Activated CD4-positive, alpha-beta T cell treated with anti-CD3 and anti-CD28 coated beads, Interleukin-2, amount 50 U/mL, for 48 hours (primary cell): ENCODE data around the gene KRT40.

Experiments
- DNase-seq, 2 experiments: peaks; one replicate each; pipeline ENCODE4 v3.0.0-alpha.2; 2020

KRT40 gene

GRCh38 chr17:40950176-40950575, 34.0 kb downstream of the KRT40 start:
- DNase-seq, result no peak

- DNase-seq, result no peak
These were observed 34.7 kb downstream of the KRT40 start for GRCh38 chr17:40949418-40949817.

GRCh38 chr17:40947929-40948328, 36.2 kb downstream of the KRT40 start:
- no peak for DNase-seq

- DNase-seq, result no peak
These were observed 38.7 kb downstream of the KRT40 start for GRCh38 chr17:40945414-40945813.

- DNase-seq, result no peak
These were observed 39.6 kb downstream of the KRT40 start for GRCh38 chr17:40944531-40944930.

- no peak for DNase-seq
These were observed 41.6 kb downstream of the KRT40 start for GRCh38 chr17:40942553-40942952.

- no peak for DNase-seq
These were observed 43.9 kb downstream of the KRT40 start for GRCh38 chr17:40940266-40940665.

GRCh38 chr17:40938981-40939380, 45.1 kb downstream of the KRT40 start:
- no peak for DNase-seq

- DNase-seq, result no peak
These were observed 46.7 kb downstream of the KRT40 start, which contains the start of gene KRT23 for GRCh38 chr17:40937384-40937819. Gene KRT23, minus strand, starts transcription at chr17:40937646. Its CDS starts 1,043 bp downstream, at chr17:40936603.

GRCh38 chr17:40936976-40937375, 47.1 kb downstream of the KRT40 start:
- no peak for DNase-seq

- DNase-seq, result no peak
These were observed 47.6 kb downstream of the KRT40 start for GRCh38 chr17:40936437-40936971.

- no peak for DNase-seq
These were observed 48.5 kb downstream of the KRT40 start for GRCh38 chr17:40935624-40936023.

- no peak for DNase-seq
These were observed 51.5 kb downstream of the KRT40 start for GRCh38 chr17:40932608-40933007.

- no peak for DNase-seq
These were observed 52.8 kb downstream of the KRT40 start for GRCh38 chr17:40931311-40931710.
